HUES48 (cell line): Measurements from ENCODE around the gene SELENBP1.
"Not testable (repeated sequence)": the region's sequence is repeated elsewhere in the genome, so short reads cannot be mapped to it uniquely, and the experiment has no call there.

Experiments
- H3K27ac ChIP-seq: one replicate; pipeline ENCODE4 v1.7.0; 2013; ENCODE audit warnings: low read depth, low read length, inconsistent platforms
- H3K27me3 ChIP-seq: 2 replicates; pipeline ENCODE4 v1.6.1; 2013; ENCODE audit warnings: mild to moderate bottlenecking, low read length; ENCODE audit not compliant: control insufficient read depth, insufficient read depth
- H3K36me3 ChIP-seq: 2 replicates; pipeline ENCODE4 v1.6.1; 2013; ENCODE audit warnings: low read length; ENCODE audit not compliant: control insufficient read depth, insufficient read depth
- H3K4me1 ChIP-seq: 2 replicates; pipeline ENCODE4 v1.6.1; 2013; ENCODE audit warnings: mild to moderate bottlenecking, low read length; ENCODE audit not compliant: control insufficient read depth, insufficient read depth
- H3K4me3 ChIP-seq: 2 replicates; pipeline ENCODE4 v1.5.1; 2013; ENCODE audit warnings: mild to moderate bottlenecking, low read depth, low read length
- H3K9ac ChIP-seq: 2 replicates; pipeline ENCODE4 v1.6.1; 2013; ENCODE audit warnings: mild to moderate bottlenecking, low read depth, low read length, moderate library complexity
- H3K9me3 ChIP-seq: 2 replicates; pipeline ENCODE4 v1.6.1; 2013; ENCODE audit warnings: low read length; ENCODE audit not compliant: control insufficient read depth, insufficient read depth

Gene SELENBP1

GRCh38 chr1:151361883-151362282 is 10.6 kb downstream of the SELENBP1 start:
- H3K4me1 ChIP-seq, result no peaks in the 10 kb centered on the region
- peaks cover 14% of the 10 kb centered on the region; the same call in 1 of the 2 replicates for H3K9me3 ChIP-seq
- H3K9ac ChIP-seq, result no peak overlapping the region
- no peak overlapping the region for H3K4me3 ChIP-seq
- peaks cover 16% of the 10 kb centered on the region; the same call in 1 of the 2 replicates for H3K36me3 ChIP-seq
- H3K27ac ChIP-seq, result no peak overlapping the region
- H3K27me3 ChIP-seq, result no peaks in the 10 kb centered on the region

- H3K4me3 ChIP-seq, result no peak overlapping the region
- no peaks in the 10 kb centered on the region for H3K27me3 ChIP-seq
- no peak overlapping the region for H3K9ac ChIP-seq
- H3K4me1 ChIP-seq, result no peaks in the 10 kb centered on the region
- no peak overlapping the region for H3K27ac ChIP-seq
- H3K9me3 ChIP-seq, result peaks cover 10% of the 10 kb centered on the region
- no peaks in the 10 kb centered on the region for H3K36me3 ChIP-seq
These were observed 15.8 kb downstream of the SELENBP1 start for GRCh38 chr1:151356696-151357095.

DNA sequence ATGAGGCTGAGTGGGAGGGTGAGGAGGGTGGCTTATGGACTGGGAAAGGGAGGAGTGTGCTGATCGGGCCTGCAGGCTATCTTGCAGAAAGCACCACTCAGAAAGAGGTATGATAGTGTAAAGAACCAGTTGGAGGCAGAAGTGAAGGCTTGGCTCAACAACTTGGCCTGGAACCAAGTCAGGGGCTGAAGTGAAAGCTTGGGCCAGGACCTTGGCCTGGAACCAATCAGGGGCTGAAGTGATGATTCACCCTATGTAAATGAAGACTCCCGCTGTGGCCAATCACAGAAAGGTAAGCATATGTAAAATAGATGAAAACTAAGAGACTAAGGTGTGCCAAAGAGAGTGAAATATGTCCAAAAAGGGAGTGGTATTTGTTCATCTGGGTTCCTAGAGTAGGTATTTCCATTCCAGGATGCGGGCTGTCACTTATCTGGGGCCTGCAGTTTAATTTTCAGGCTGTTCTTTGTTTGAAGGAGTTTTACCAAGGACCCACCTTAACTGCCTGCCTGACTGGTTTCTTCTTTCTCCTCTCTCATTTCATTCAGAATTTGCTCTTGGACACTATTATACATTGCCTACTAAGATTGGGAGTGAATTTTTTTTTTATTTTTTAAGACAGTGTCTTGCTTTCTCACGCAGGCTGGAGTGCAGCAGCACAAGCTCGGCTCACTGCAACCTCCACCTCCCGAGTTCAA is 20.3 kb downstream of the SELENBP1 start:
- H3K36me3 ChIP-seq, result no peaks in the 10 kb centered on the region
- H3K4me3 ChIP-seq, result no peak overlapping the region
- no peak overlapping the region for H3K9ac ChIP-seq
- no peak overlapping the region for H3K27ac ChIP-seq
- H3K4me1 ChIP-seq, result peaks cover 8% of the 10 kb centered on the region
- H3K9me3 ChIP-seq, result peaks cover 16% of the 10 kb centered on the region
- H3K27me3 ChIP-seq, result no peaks in the 10 kb centered on the region

- not testable (repeated sequence) for H3K27ac ChIP-seq, H3K36me3 ChIP-seq, H3K4me3 ChIP-seq, H3K27me3 ChIP-seq, H3K9ac ChIP-seq
- peaks cover 16% of the 10 kb centered on the region for H3K4me1 ChIP-seq
- peaks cover 16% of the 10 kb centered on the region for H3K9me3 ChIP-seq
These were observed 22.2 kb downstream of the SELENBP1 start for GRCh38 chr1:151350323-151350722.

DNA sequence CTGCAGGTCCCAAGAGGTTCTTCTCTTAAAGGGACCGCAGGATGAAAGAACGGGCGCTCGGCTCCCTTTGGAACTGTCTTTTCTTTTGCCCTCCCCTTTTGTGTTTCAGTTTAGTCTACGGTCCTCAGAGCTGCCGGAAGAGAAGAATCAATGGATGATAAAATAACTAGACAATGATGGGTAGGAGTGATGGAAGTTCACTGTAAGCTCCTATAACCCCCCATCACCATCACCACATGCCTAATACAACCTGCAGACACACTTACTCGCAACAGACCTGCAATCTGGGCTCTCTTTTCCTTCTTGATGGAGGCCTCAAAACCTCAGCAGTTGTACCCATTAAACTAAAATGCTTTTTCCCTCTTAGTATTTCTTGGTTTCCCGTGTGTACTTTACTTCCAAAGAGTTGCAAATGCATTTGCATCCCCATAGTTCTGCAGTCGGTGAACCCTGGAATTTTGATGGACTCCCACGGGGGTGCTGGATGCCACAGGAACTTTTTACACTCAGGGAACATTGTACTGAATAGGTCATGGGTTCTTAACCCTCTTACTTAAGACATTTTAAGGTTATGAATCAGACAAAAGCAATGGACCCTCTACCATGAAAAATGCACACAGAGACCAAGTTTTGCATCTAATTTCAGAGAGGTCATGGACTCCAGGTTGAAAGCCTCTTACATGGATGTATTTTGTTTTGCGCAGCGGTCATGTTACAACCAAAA is 24.8 kb downstream of the SELENBP1 start:
- peaks cover 16% of the 10 kb centered on the region for H3K9me3 ChIP-seq
- H3K27me3 ChIP-seq, result no peaks in the 10 kb centered on the region
- peak overlapping the region; percentile 100 for H3K27ac ChIP-seq
- H3K36me3 ChIP-seq, result peaks cover 32% of the 10 kb centered on the region
- H3K4me1 ChIP-seq, result peaks cover 16% of the 10 kb centered on the region
- H3K4me3 ChIP-seq, result peak overlapping the region; percentile 93
- peak overlapping the region; percentile 59 for H3K9ac ChIP-seq

GRCh38 chr1:151346769-151347522 is 25.6 kb downstream of the SELENBP1 start, which contains the start of gene RFX5:
Gene RFX5, minus strand, starts transcription at chr1:151347252. Its CDS starts 932 bp downstream, at chr1:151346320.
- Histone ChIP-seq H3K36me3 (peaks cover 40% of the 10 kb centered on the region), H3K4me3 (peak within 1 kb of the TSS; percentile 93), H3K27me3 (no peaks in the 10 kb centered on the region), H3K4me1 (peaks cover 16% of the 10 kb centered on the region), H3K27ac (peak within 1 kb of the TSS; percentile 100), H3K9me3 (peaks cover 9% of the 10 kb centered on the region), H3K9ac (peak within 1 kb of the TSS; percentile 99)

DNA sequence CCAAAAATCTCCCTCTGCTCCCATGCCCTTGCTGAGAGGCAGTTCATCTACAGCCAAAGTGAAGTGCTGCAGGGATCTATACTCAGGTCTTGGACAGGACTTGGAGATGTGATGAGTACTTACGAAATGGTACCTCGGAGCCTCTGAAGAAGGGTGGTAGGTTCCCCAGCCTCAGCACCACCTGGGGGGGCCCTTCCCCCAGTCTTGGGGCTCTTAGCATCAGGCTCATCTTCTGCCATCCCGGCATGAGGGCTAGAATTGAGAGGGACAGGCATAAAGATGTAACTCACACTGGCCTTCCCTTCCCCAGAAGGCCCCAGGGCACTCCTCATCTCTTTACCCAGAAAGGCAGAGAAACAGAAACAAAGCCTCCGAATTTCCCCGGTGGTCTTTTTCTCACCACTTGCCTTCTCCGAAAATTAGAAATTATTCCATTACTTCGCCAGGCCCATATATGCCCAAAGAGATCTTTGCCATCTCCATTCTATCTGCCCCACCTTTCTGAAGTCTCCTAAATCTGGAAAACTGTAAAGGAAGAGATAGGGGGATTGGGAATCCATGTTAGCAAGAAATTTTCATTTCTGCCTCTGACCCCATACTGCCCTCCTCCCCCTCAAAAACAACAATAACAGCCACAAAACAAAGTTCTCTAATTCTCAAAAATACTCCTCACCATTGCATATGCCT is 26.3 kb downstream of the SELENBP1 start:
- no peaks in the 10 kb centered on the region for H3K27me3 ChIP-seq
- H3K9me3 ChIP-seq, result peaks cover 6% of the 10 kb centered on the region; the same call in 1 of the 2 replicates
- H3K4me3 ChIP-seq, result peak overlapping the region; percentile 93
- H3K4me1 ChIP-seq, result peaks cover 16% of the 10 kb centered on the region
- H3K36me3 ChIP-seq, result peaks cover 47% of the 10 kb centered on the region
- H3K9ac ChIP-seq, result peak overlapping the region; percentile 99
- H3K27ac ChIP-seq, result peak overlapping the region; percentile 100

DNA sequence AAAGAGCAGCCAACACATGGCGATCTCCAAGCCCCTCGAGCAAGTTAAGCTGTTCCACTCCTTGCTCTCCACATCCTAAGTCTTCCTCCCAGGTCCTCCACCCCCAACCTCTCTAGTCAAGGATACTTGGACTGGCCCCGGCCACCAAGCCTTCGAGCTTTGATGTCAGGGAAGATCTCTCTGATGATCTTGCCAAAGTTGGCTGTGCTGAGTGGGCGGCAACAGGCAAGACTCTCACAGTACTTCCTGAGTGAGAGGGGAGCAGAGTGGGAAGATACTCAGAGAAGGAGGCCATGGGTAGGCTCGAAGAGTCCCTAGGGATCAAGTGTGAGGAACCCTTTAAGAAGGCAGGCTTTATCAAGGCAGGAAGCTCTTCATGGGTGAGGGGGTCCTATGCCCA is 28.2 kb downstream of the SELENBP1 start:
- no peaks in the 10 kb centered on the region for H3K27me3 ChIP-seq
- peaks cover 48% of the 10 kb centered on the region for H3K36me3 ChIP-seq
- no peak overlapping the region for H3K4me3 ChIP-seq
- H3K27ac ChIP-seq, result no peak overlapping the region
- peaks cover 19% of the 10 kb centered on the region for H3K4me1 ChIP-seq
- no peak overlapping the region for H3K9ac ChIP-seq
- no peaks in the 10 kb centered on the region for H3K9me3 ChIP-seq

- no peaks in the 10 kb centered on the region for H3K9me3 ChIP-seq
- peaks cover 48% of the 10 kb centered on the region for H3K36me3 ChIP-seq
- H3K4me1 ChIP-seq, result peaks cover 19% of the 10 kb centered on the region
- H3K27ac ChIP-seq, result no peak overlapping the region
- no peaks in the 10 kb centered on the region for H3K27me3 ChIP-seq
- no peak overlapping the region for H3K9ac ChIP-seq
- no peak overlapping the region for H3K4me3 ChIP-seq
These were observed 28.9 kb downstream of the SELENBP1 start for GRCh38 chr1:151343587-151343986.

DNA sequence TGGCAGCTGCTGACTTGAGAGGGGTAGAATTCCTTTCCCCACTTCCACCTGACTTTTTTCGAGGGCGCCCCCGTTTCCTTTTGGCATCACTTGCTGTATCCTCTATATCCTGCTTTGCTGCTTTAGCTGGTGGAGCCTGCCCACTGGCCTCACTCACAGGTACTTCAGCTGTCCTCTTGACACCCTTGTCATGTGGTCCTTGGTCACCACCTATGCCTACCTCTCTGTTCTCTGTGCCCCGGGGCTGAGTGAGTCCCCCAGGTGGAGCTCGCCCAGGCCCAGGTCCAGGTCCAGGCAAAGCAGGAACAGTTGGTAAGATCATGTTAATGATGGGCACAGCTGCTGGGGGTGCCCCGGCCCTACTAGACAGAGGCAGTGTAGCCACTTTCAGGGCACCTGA is 29.9 kb downstream of the SELENBP1 start:
- H3K36me3 ChIP-seq, result peaks cover 48% of the 10 kb centered on the region
- peaks cover 12% of the 10 kb centered on the region for H3K4me1 ChIP-seq
- H3K9me3 ChIP-seq, result no peaks in the 10 kb centered on the region
- H3K27ac ChIP-seq, result no peak overlapping the region
- no peak overlapping the region for H3K9ac ChIP-seq
- H3K4me3 ChIP-seq, result no peak overlapping the region
- H3K27me3 ChIP-seq, result no peaks in the 10 kb centered on the region
